Renal cortex interstitium (tissue), 11 donors: ENCODE results near the gene COL5A2. TPM values are rescaled to one million over a fixed set of nuclear protein-coding genes. Genes with fewer than 3 reads are reported as not detected.

Experiments used
- DNase-seq, 11 donors: peaks; one replicate each; pipeline ENCODE4 v3.0.0-alpha.2; 2013; ENCODE audit warnings: low read depth in 9 of 11, low spot score in 4 of 11; ENCODE audit errors: extremely low read depth in 1 of 11
- polyA plus RNA-seq, 3 donors: library from polyadenylated mRNA; unstranded; fragments of 120-200 nt; gene quantifications; one replicate each; pipeline ENCODE4 v1.2.1, GENCODE V29; 2013; ENCODE audit not compliant: insufficient read length in 3 of 3

The COL5A2 gene
- polyA plus RNA-seq, 3 donors = 115 to 161 (median 133) TPM

DNA sequence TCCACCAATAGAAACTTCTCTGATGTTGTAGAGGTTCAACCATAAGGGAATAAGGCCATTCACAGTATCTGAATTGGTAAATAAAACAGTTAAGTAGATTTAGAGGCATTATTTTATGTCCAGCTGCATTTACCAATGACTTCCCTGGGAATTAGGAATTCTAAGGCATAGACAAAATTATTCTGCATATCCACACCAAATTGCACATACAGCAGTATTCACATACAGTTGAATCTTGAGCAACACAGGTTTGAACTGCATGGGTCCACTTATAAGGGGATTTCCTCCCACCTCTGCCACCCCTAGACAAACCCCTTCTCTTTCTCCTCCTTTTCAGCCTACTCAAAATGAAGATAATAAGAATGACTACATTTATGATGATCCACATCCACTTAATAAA lies 54.4 kb downstream of the COL5A2 start:
- DNase-seq = no peak

DNA sequence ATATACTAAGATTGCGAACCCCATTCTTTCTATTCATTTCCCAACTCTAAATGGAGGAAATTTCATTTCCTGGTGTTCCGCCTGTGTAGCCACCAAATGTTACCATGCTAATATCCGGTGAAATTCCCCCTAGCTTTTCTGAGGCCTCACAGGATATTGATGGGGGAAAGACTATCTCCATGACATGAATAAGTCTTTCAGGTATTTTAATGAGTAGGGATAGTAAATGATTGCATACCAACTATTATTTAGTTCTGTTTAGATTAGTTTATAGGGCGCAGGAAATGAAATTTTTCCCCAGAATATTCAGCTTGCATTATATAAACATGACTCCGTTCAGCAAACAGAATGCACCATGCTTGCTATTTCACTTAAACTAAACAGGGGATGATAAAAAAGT lies 55.4 kb downstream of the COL5A2 start:
- DNase-seq = no peak

DNA sequence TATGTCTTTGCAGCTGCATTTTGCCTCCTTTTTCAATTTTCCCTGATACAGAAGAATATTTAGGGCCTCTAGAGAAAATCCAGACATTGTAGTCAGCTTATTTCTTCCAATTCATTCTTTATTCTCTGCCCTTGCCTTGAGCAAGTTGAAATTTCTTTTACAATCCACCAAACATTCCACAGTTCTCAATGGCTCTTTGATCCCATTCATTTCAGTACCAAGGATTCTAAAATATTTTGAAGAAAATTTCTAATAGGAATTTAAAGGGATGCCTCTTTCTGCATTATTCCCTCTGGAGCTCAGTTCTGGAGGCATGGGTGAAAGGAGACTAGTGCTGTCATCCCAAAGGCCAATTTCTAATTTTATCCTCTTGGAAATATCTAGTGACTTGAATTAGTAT lies 61.2 kb downstream of the COL5A2 start:
- no peak for DNase-seq

DNA sequence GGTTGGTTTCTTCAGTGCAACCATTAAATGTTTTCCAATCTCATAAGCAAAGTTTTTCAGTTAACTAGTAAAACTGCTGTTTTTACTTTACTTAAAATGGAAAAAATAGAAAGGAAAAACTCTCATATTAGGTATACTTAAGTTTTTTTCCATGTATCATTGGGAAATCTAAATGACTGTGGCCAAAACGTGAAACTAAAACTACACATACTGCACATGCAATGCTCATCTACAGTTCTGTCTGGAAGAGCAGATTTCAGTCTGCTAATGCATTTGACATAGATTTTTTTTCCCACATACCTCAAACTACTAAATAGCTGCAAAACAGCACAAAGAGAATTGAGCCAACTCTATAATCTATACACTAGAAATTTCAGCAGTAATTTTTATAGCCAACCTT lies 62.6 kb downstream of the COL5A2 start:
- DNase-seq = no peak

DNA sequence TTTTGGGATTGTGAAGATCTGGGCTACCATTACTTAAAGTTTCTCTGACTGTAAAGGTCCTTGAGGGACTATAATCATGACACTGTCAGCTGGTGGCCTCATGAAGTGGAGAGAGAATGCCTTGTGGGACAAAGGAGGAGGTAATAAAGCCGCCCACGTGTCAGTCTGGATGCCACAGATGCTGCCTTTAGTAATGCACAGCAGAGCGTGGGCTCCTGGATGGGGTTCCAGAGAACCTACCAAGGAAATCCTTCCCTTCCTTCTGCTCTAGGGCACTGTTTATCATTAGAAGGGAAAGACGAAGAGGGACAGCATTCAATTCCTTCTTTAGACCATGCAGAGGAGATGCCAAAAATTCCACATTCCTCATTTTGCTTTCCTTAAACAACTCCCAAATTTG lies 63.5 kb downstream of the COL5A2 start:
- DNase-seq = no peak

DNA sequence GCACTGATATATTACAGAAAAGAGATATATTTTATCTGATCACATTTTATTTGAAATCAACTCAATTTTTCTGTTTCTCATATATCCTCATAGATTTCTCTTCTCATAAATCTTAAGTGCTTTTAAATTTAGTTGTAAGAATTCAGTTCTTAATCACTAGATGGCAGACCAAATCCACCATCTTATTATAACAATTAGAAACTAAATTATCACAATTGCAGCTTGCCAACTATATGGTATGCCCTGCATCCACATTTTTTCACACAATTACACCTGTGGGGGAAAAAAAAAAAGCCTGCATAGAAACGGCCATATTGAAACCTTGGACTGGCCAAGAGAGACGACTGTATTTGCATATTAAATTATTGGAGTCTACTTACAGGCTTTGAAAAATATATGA lies 64.4 kb downstream of the COL5A2 start:
- peak in 2 of 11 donors; percentile 3 to 21 for DNase-seq

DNA sequence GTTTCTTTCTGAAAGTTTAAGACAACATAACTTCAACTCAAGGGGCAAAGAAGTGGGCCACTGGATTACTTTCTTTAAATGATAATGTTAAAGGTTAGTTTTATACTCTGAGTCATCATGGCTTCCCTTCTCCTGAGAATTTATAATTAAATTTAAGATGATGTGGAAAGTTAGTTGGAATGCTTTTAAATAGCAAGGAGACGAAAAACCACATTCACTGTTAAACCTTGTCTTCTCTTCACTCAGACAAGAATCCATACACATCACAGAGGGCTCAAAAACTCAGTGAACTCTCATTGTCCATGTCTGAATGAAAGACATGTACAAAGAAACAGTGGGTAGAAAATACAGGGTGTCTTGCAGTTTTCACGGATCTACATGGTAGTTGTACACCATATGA lies 65.6 kb downstream of the COL5A2 start:
- no peak for DNase-seq

DNA sequence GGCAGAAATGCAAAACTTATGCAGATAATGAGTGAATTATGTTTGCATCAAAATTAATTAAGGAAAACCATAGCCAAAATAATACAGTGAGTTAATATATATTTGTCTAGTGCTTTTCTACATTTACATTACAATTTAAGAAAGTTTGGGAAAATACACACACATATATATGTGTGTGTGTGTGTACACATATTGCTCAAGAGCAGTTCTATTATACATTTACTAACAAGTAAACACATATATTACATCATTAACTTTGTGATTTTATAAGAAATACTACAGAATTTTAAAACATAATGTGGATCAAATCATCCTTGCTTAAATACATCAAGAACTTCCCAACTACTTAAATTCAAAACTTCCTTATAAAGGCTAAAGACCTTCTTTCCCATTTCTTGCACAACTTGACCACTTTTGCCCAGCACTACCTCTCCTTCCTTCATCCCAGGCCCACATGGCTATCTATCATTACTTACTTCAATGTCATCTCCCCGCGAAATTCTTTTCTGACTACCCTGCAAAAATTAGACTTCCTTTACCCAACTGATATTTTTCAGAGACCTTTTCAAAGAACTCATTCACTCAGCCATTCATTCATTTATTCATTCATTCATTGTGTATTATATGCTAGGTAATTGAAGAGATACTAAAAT lies 68.4 kb downstream of the COL5A2 start:
- DNase-seq = no peak

DNA sequence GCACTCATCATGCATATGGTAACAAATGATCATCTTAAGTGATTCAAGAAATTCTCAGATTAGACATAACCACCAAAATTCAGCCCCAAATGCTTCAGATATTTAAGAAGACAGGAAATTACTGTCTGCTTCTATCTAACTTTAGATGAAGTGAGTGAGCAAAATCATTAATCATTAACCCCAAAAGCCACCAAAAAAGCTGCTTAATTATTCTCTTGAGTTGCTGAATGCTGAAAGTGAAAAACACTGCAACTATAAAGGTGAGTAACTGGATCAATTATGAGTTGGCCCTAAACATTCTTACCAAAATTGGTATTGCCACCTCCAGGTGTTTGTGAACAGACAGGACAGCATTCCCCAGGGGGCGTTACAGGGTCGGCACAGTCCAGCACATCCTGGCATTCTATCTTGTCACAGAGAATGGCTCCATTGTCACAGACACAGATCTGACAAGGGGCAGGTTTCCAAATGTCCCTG lies 69.6 kb downstream of the COL5A2 start:
- no peak for DNase-seq

DNA sequence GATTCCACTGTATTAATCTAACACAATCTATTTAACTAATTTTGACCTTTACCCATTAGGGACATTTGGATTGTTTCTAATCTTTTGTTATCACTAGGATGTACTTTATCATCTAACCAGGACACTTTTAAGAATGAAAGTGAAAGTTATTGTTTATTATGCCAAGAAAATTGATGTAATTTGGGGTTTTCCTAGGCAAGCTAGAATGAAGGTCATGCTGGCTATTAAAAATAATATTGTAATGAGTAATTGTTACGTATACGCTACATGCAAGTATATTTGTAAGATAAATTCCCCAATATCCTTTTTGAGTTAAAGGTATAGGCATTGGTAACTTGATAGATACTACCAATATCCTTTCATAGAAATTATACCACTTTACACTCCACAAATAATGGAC lies 74.6 kb downstream of the COL5A2 start:
- DNase-seq = no peak

DNA sequence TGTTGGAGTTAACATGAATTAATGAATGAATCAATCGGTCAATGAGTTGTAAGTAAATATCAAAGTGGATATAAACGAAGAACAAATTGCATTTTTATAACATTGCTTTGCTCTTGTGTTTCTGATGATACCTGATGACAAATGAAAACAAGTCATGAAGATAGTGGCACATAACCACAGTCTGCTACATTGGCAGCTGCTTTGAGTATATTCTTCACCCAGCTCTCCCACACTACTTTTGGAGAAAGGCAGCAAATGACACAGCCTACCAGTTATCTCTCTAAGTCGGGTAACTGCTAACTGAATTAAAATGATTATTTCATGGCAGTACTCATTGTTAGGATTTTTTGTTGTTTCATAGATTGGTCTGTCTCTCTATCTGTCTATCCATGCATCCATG lies 76.8 kb downstream of the COL5A2 start:
- no peak for DNase-seq

DNA sequence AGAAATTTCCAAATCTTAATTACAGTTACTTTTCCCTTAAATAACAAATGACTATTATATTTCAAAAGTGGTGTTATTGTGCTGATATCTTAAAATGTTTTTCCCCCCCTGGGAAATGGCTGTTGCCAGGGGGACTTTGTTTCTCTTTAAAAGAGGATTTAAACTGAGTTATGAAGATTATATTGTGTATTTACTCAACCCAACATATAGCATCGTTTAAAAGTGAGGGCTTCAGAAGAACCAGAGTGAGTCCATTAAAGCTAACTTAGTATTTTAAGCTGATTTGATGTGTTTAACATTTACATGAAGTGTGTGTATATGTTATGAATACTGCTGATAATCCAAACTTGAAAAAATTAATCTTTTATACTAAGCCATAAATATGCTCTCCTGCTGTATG lies 81.6 kb downstream of the COL5A2 start:
- no peak for DNase-seq

DNA sequence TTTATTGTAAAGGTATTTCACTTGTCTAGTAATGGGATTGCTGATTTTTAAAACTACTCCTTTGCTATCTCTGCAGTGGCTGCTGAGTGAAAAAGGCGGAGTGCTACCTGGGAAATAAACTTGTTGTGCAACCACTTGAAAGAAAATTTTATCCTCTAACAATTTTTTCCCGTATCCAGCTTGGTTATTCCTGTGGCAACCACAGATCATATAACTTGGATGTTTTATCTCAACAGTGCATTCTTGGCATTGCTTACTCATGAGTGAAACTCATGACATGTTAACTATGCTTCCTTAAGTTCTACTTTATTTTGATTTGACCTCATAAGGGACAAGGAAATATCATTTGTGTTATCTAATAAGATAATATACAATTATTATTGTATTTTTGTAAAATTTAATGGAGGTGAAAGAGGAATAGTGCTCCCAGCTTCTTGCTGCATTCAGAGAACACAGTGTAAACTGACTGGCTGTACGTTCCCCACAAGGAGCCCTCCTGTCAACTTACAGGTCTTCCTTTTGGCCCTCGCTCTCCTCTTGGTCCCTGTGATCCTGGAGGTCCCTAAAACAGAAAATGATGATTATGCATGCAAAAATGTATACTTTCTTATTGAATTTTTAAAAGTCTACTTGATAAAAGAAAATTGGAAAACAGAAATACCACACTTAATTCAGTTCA lies 82.7 kb downstream of the COL5A2 start:
- no peak for DNase-seq

DNA sequence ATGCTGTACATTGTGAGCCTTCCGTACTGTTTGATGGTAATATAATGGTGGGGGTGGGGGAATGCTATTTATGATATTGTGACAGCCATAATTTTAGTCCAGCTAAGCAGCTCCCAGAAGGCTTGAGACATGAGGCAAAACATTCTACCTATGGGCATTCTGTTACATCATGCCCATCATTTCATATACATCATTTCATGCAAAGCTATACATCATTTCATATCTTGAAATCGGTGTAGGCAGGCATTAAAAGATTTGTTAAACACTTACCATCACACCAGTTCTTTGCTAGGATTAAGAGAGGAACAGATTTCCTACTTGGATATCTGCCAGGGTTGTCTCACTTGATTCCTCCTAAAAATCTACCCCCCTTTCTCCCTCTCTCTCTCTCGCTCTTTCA lies 84.5 kb downstream of the COL5A2 start:
- no peak for DNase-seq

DNA sequence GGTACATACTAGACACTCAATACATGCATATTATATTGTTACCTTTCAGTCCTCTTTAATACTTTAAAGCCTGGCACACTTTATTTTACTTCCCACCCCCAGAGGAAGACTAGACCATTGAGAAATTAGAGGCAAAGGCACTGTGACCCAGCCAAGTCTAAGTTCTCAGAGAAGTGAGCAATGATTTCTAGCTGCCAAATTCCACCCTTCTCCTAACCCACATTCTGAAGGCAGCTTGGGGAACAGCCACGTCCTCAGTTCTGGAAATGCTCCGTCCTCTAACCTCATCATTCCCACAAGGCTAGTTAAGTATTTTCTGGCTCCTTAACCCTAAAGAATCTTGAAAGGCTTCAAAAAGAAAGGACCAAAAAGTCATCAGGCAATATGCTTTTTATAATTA lies 86.6 kb downstream of the COL5A2 start:
- no peak for DNase-seq

DNA sequence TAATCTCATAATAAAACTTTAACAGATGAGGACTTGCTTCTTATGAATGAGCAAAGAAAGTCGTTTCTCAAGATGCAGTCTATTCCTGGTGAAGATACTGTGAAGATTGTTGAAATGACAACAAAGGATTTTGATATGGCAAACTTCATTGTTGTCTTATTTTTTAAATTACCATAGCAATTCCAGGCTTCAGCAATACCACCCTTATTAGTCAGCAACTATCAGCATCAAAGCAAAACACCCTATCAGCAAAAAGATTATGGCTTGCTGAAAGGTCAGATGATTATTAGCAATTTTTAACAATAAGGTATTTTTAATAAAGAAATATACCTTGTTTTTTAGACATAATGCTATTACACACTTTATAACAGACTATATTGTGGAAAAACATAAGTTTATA lies 88.3 kb downstream of the COL5A2 start:
- no peak for DNase-seq

DNA sequence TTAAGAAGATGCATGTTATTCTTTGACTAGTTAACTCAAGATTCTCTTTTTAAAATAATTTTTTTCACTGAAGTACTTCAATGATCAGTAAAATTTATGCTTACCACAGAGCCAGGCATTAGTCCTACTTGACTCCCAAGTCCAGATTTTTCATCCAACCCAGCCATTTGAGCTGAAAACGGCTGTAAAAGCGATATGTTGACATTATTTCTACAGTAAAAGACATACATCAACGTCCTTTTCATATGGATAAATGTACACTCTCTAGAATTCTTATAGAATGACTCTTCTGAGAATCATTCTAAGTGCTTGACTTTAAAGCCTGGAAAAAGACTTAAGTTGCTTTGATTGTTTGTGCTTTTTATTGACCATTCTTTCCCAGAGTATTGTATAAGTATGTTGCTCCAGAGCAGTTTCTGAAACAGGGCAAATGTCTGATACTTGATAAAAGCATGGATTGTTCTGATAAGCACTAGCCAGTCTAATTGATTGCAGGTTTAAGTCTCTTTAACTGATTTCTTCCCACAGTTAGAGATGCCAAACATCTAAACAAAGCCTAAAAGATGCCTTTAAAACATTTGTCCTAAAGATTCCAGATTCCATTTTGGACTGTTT lies 90.9 kb downstream of the COL5A2 start:
- no peak for DNase-seq

DNA sequence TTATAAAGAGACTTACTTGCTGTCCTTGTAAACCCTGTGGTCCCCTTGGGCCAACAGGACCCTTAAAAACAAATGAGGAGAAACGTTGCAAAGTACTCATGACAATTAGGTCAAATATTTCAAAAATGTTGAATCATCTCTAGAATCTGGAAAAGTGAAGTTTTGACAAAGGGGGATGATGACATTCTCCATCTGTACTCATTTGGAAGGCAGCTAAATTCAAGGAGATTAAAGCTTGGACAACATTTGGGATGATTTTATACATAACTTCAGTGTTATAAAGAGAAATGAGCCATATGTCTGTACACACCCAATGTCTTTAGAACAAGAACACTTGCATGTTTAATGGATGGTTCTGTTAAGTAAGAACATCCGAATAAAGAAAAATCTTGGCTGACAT lies 92.9 kb downstream of the COL5A2 start:
- DNase-seq = peak in 5 of 11 donors; percentile 17 to 45 (median 26)

DNA sequence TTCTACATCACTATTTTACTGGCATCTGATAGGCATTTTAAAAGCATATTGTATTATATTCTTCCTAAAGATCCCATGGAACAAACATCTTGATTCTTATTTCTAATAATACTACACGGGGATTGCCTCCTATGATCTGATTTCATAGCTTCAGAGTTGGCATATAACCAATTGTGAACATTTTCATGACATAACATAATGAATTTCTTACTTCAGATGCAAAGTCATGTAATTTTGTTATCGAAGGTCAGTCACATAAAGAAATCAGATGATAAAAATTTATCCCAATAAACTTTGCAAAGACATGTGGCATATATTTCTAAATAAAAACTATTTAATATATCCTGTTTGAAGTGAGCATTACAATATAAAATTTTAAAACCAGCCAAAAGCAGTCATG lies 93.3 kb downstream of the COL5A2 start:
- DNase-seq = no peak

DNA sequence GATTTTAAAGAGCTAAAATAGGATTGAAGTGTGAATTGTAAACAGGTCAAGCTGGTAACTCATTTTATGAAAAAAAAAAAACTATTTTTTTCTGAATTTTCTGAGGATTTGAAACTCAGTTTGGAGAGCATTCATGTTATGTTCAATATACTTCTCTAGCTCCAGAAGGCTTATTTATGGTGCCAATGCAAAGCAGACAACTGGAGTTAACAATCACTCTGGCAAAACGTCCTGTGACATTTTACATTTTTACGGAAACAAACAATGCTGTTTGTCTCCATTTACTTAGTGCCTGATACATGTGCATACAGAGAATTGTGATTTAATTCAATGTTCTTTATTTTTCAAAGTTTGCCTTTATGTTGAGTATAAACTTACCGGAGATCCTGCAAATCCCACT lies 96.0 kb downstream of the COL5A2 start:
- DNase-seq = no peak

DNA sequence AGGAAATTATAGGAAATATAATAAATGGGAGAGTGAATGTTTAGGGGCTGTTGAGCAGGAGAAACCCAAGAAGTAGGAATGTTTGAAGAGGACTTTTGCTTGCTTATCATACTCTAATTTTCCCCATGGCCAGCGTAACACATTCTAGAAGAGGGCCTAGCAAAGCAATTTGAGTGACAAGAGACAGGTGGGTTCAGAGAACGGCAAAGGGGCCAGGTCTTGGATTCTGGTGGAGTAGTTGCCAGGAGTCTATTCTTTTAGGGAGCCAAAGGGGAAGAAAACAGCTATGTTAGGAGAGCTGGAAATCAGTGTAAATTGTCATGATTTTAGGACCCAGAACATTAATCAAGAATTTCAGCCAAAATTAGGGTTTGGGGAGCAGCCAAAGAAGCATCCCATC lies 96.5 kb downstream of the COL5A2 start:
- DNase-seq = no peak
